Upper lobe of left lung (tissue), 6 donors: Measurements from ENCODE around the gene ULK4. TPM values are rescaled to one million over a fixed set of nuclear protein-coding genes. Genes with fewer than 3 reads are reported as not detected.

Experiments used
- ATAC-seq, 2 donors: fragments of 200-7000 bp; cut with Tn5 transposase; one replicate each; pipeline ENCODE4 v1.9.1; 2022; ENCODE audit warnings: mild to moderate bottlenecking in 2 of 2, moderate library complexity in 2 of 2; ENCODE audit not compliant: low FRiP score in 2 of 2
- DNase-seq, 2 donors: peaks; one replicate each; pipeline ENCODE4 v3.0.0-alpha.2; 2019 to 2020
- H3K27ac ChIP-seq, 4 donors: fragments of 200-600 bp; sonication (generic); one replicate each; pipeline ENCODE4 v1.5.1; 2016 to 2019
- H3K27me3 ChIP-seq, 4 donors: fragments of 200-600 bp; sonication (generic); one replicate each; pipeline ENCODE4 v1.5.1; 2017 to 2019
- H3K36me3 ChIP-seq, 4 donors: fragments of 200-600 bp; sonication (generic); one replicate each; pipeline ENCODE4 v1.5.1; 2016 to 2019
- H3K4me1 ChIP-seq, 4 donors: fragments of 200-600 bp; sonication (generic); one replicate each; pipeline ENCODE4 v1.5.1; 2018 to 2019
- H3K4me3 ChIP-seq, 4 donors: fragments of 200-600 bp; sonication (generic); one replicate each; pipeline ENCODE4 v1.5.1; 2017 to 2019; ENCODE audit warnings: mild to moderate bottlenecking in 2 of 4, moderate library complexity in 1 of 4
- H3K9me3 ChIP-seq, 4 donors: fragments of 200-600 bp; sonication (generic); one replicate each; pipeline ENCODE4 v1.5.1; 2018 to 2019
- CTCF ChIP-seq, 6 experiments: fragments of 450-650 bp in 4 of 6; fragments of 200-600 bp in 2 of 6; sonication (generic) in 2 of 6; IDR thresholded peaks; one replicate each; pipeline ENCODE4 v1.5.1; 2016 to 2019; ENCODE audit warnings: antibody characterized with exemption in 6 of 6
- EP300 ChIP-seq, 4 donors: sonication (generic); formaldehyde crosslinking; IDR thresholded peaks; one replicate each; pipeline ENCODE4 v1.5.1; 2017; ENCODE audit warnings: antibody characterized with exemption in 4 of 4, control low read depth in 2 of 4
- POLR2A ChIP-seq, 4 donors: fragments of 450-650 bp; IDR thresholded peaks; one replicate each; pipeline ENCODE4 v1.5.1; 2016 to 2017; ENCODE audit warnings: antibody characterized with exemption in 4 of 4, mild to moderate bottlenecking in 2 of 4
- POLR2AphosphoS5 ChIP-seq, 2 donors: sonication (generic); formaldehyde crosslinking; IDR thresholded peaks; one replicate each; pipeline ENCODE4 v1.5.1; 2017; ENCODE audit warnings: antibody characterized with exemption in 2 of 2
- WGBS, 2 donors: methylation state at CpG; one replicate each; pipeline ENCODE4 v1.1.5; 2017 to 2018; 5-methylcytosine and 5-hydroxymethylcytosine counted together
- total RNA-seq, 6 donors: library from RNA; depleted of rRNA in 4 of 6; stranded (reverse); fragments of >200 nt in 4 of 6; gene quantifications; one replicate each; pipeline versions ENCODE4 v1.1.0 to v1.2.1, GENCODE V29; 2016 to 2021
- donor health status: DM: no; HTN: no; CAD: no; lungs with moderate emphysema.
- donor health status: DM: no; HTN: yes; CAD: no; lungs with severe emphysema.

Gene ULK4
- total RNA-seq, 6 donors from 2014 or later, result 9.4 to 76.5 (median 28.1) TPM

GRCh38 chr3:41202075-41202833 lies 759.6 kb downstream of the ULK4 start:
- ATAC-seq, result no peak
- Histone ChIP-seq H3K27me3 (no peaks in the 10 kb centered on the region), H3K9me3 (no peaks in the 10 kb centered on the region), H3K27ac (peak overlapping the region in 2 of 4 donors; percentile 98 to 100), H3K36me3 (no peaks in the 10 kb centered on the region), H3K4me1 (peaks cover 49 to 67% (median 60%) of the 10 kb centered on the region in 4 donors), H3K4me3 (peak overlapping the region in 3 of 4 donors; percentile 9 to 86 (median 69))
- no peak for DNase-seq
- TF ChIP-seq POLR2AphosphoS5 (IDR thresholded peaks at IDR 0.05), result no peak
- no peak for TF ChIP-seq EP300 (IDR thresholded peaks at IDR 0.05)
- TF ChIP-seq POLR2A (IDR thresholded peaks at IDR 0.05), result no peak
- TF ChIP-seq CTCF (IDR thresholded peaks at IDR 0.05), result no peak
- 31 to 34% methylated on average over 5 of the region's 5 CpGs for WGBS, 2 donors

- Histone ChIP-seq H3K27me3 (no peaks in the 10 kb centered on the region), H3K4me3 (peak overlapping the region; percentile 63 to 87 (median 78)), H3K36me3 (no peaks in the 10 kb centered on the region), H3K4me1 (peaks cover 34 to 51% (median 44%) of the 10 kb centered on the region in 4 donors), H3K9me3 (no peaks in the 10 kb centered on the region), H3K27ac (peak overlapping the region; percentile 98 to 100 (median 99))
- ATAC-seq (peak in 1 of 2 donors; percentile 21), DNase-seq (peak in 1 of 2 donors; percentile 36)
- TF ChIP-seq EP300 (IDR thresholded peaks at IDR 0.05) (no peak), POLR2A (IDR thresholded peaks at IDR 0.05) (peak in 1 of 4 donors; percentile 68)
- WGBS, 2 donors, result 0 to 1% methylated on average over 7 of the region's 7 CpGs
These were observed 761.3 kb downstream of the ULK4 start for GRCh38 chr3:41200669-41201021.

- peak overlapping the region; percentile 63 to 87 (median 78) for H3K4me3 ChIP-seq
- TF ChIP-seq EP300 (IDR thresholded peaks at IDR 0.05), result no peak
- TF ChIP-seq CTCF (IDR thresholded peaks at IDR 0.05), result no peak
- no peak for TF ChIP-seq POLR2A (IDR thresholded peaks at IDR 0.05)
- no peak for TF ChIP-seq POLR2AphosphoS5 (IDR thresholded peaks at IDR 0.05)
- peak; percentile 5 to 41 for ATAC-seq
- H3K27ac ChIP-seq, result peak overlapping the region; percentile 98 to 100 (median 99)
- peaks cover 28 to 46% (median 38%) of the 10 kb centered on the region in 4 donors for H3K4me1 ChIP-seq
- no peaks in the 10 kb centered on the region for H3K36me3 ChIP-seq
- H3K9me3 ChIP-seq, result no peaks in the 10 kb centered on the region
- H3K27me3 ChIP-seq, result no peaks in the 10 kb centered on the region
- 0 to 1% methylated on average over 19 to 28 of the region's 40 CpGs for WGBS, 2 donors
- DNase-seq, result peak in 1 of 2 donors; percentile 44
These were observed 761.8 kb downstream of the ULK4 start for GRCh38 chr3:41199866-41200668.

- ATAC-seq, result peak; percentile 96 to 98
- H3K27me3 ChIP-seq, result no peaks in the 10 kb centered on the region
- DNase-seq, result peak; percentile 92 to 98
- H3K27ac ChIP-seq, result peak within 1 kb of the TSS; percentile 98 to 100 (median 99)
- H3K4me3 ChIP-seq, result peak within 1 kb of the TSS; percentile 63 to 87 (median 78)
- WGBS, 2 donors, result 0% methylated on average over 10 to 45 of the region's 112 CpGs
- H3K9me3 ChIP-seq, result no peaks in the 10 kb centered on the region
- TF ChIP-seq POLR2A (IDR thresholded peaks at IDR 0.05) (peak; percentile 97 to 100 (median 98)), EP300 (IDR thresholded peaks at IDR 0.05) (peak in 1 of 4 donors; percentile 93), CTCF (IDR thresholded peaks at IDR 0.05) (peak in 5 of 6 experiments; percentile 13 to 63 (median 43)), POLR2AphosphoS5 (IDR thresholded peaks at IDR 0.05) (peak; percentile 99)
- peaks cover 19 to 37% (median 30%) of the 10 kb centered on the region in 4 donors for H3K4me1 ChIP-seq
- no peaks in the 10 kb centered on the region for H3K36me3 ChIP-seq
These were observed 762.7 kb downstream of the ULK4 start, which contains the start of gene CTNNB1 for GRCh38 chr3:41198950-41199865. CTNNB1 (plus strand) TSS chr3:41199505; CDS start chr3:41224069, 24,564 bp downstream.
